IPS-20b (cell line): ENCODE measurements around the gene DYRK1B.

ENCODE experiments used
- H3K27ac ChIP-seq: one replicate; pipeline ENCODE4 v1.5.1; 2013; ENCODE audit warnings: low read length
- H3K27me3 ChIP-seq: 2 replicates; pipeline ENCODE4 v1.6.1; 2013; ENCODE audit warnings: mild to moderate bottlenecking, low read length, inconsistent platforms; ENCODE audit not compliant: insufficient read depth
- H3K36me3 ChIP-seq: 2 replicates; pipeline ENCODE4 v1.6.1; 2013; ENCODE audit warnings: low read depth, mild to moderate bottlenecking, inconsistent platforms, low read length, moderate library complexity; ENCODE audit not compliant: insufficient read depth
- H3K4me1 ChIP-seq: 2 replicates; pipeline ENCODE4 v1.6.1; 2013; ENCODE audit warnings: mild to moderate bottlenecking, control low read depth, inconsistent platforms, low read length, moderate library complexity; ENCODE audit not compliant: insufficient read depth
- H3K4me3 ChIP-seq: 2 replicates; pipeline ENCODE4 v1.5.1; 2013; ENCODE audit warnings: mild to moderate bottlenecking, low read length, inconsistent platforms
- H3K9ac ChIP-seq: 2 replicates; pipeline ENCODE4 v1.6.1; 2013; ENCODE audit warnings: low read depth, mild to moderate bottlenecking, inconsistent platforms, low read length, moderate library complexity
- H3K9me3 ChIP-seq: 2 replicates; pipeline ENCODE4 v1.6.1; 2013; ENCODE audit warnings: mild to moderate bottlenecking, low read depth, low read length, inconsistent platforms; ENCODE audit not compliant: insufficient read depth

The DYRK1B gene

GRCh38 chr19:39802958-39803357, 31.0 kb downstream of the DYRK1B start:
- H3K9me3 ChIP-seq, result no peaks in the 10 kb centered on the region
- no peaks in the 10 kb centered on the region for H3K36me3 ChIP-seq
- no peaks in the 10 kb centered on the region for H3K27me3 ChIP-seq
- H3K27ac ChIP-seq, result no peak overlapping the region
- no peak overlapping the region for H3K4me3 ChIP-seq
- no peaks in the 10 kb centered on the region; the same call in 1 of the 2 replicates for H3K4me1 ChIP-seq
- no peak overlapping the region for H3K9ac ChIP-seq

GRCh38 chr19:39797083-39797482, 36.9 kb downstream of the DYRK1B start:
- no peak overlapping the region for H3K9ac ChIP-seq

GRCh38 chr19:39796000-39796498, 37.9 kb downstream of the DYRK1B start:
- Histone ChIP-seq H3K27me3 (no peaks in the 10 kb centered on the region), H3K9me3 (no peaks in the 10 kb centered on the region), H3K4me3 (no peak overlapping the region; the same call in 1 of the 2 replicates), H3K4me1 (peaks cover 4% of the 10 kb centered on the region; the same call in 1 of the 2 replicates), H3K27ac (no peak overlapping the region), H3K9ac (peak overlapping the region; percentile 66; the same call in 1 of the 2 replicates), H3K36me3 (no peaks in the 10 kb centered on the region)

More at GRCh38 chr19:39797083-39797482, 36.9 kb downstream of the DYRK1B start:
- Histone ChIP-seq H3K4me3 (no peak overlapping the region), H3K36me3 (no peaks in the 10 kb centered on the region), H3K27me3 (no peaks in the 10 kb centered on the region), H3K4me1 (peaks cover 4% of the 10 kb centered on the region; the same call in 1 of the 2 replicates), H3K27ac (no peak overlapping the region), H3K9me3 (no peaks in the 10 kb centered on the region)

GRCh38 chr19:39795001-39795400, 39.0 kb downstream of the DYRK1B start:
- no peak overlapping the region for H3K27ac ChIP-seq
- no peak overlapping the region for H3K4me3 ChIP-seq
- H3K27me3 ChIP-seq, result no peaks in the 10 kb centered on the region
- H3K9me3 ChIP-seq, result no peaks in the 10 kb centered on the region
- H3K4me1 ChIP-seq, result peaks cover 4% of the 10 kb centered on the region; the same call in 1 of the 2 replicates
- no peak overlapping the region for H3K9ac ChIP-seq
- H3K36me3 ChIP-seq, result no peaks in the 10 kb centered on the region

GRCh38 chr19:39792999-39793546, 40.9 kb downstream of the DYRK1B start:
- H3K27me3 ChIP-seq, result no peaks in the 10 kb centered on the region
- peaks cover 4% of the 10 kb centered on the region; the same call in 1 of the 2 replicates for H3K4me1 ChIP-seq
- H3K4me3 ChIP-seq, result peak overlapping the region; percentile 90
- H3K27ac ChIP-seq, result no peak overlapping the region
- no peaks in the 10 kb centered on the region for H3K9me3 ChIP-seq
- no peaks in the 10 kb centered on the region for H3K36me3 ChIP-seq
- peak overlapping the region; percentile 66; the same call in 1 of the 2 replicates for H3K9ac ChIP-seq

- no peak overlapping the region for H3K4me3 ChIP-seq
- H3K27me3 ChIP-seq, result no peaks in the 10 kb centered on the region
- H3K9me3 ChIP-seq, result no peaks in the 10 kb centered on the region
- no peaks in the 10 kb centered on the region for H3K36me3 ChIP-seq
- no peak overlapping the region for H3K27ac ChIP-seq
- H3K4me1 ChIP-seq, result no peaks in the 10 kb centered on the region
- no peak overlapping the region for H3K9ac ChIP-seq
These were observed 45.7 kb downstream of the DYRK1B start for GRCh38 chr19:39788244-39788643.

- Histone ChIP-seq H3K9me3 (no peaks in the 10 kb centered on the region), H3K36me3 (no peaks in the 10 kb centered on the region), H3K9ac (no peak overlapping the region), H3K4me3 (no peak overlapping the region), H3K27ac (no peak overlapping the region), H3K27me3 (no peaks in the 10 kb centered on the region), H3K4me1 (no peaks in the 10 kb centered on the region)
These were observed 53.1 kb downstream of the DYRK1B start for GRCh38 chr19:39780894-39781293.

- no peaks in the 10 kb centered on the region for H3K4me1 ChIP-seq
- H3K9ac ChIP-seq, result no peak within 1 kb of the TSS
- no peaks in the 10 kb centered on the region for H3K9me3 ChIP-seq
- no peaks in the 10 kb centered on the region for H3K27me3 ChIP-seq
- no peaks in the 10 kb centered on the region for H3K36me3 ChIP-seq
- no peak within 1 kb of the TSS for H3K27ac ChIP-seq
- H3K4me3 ChIP-seq, result no peak within 1 kb of the TSS
These were observed 55.2 kb downstream of the DYRK1B start, which contains the start of gene LEUTX for GRCh38 chr19:39778763-39779162. Gene LEUTX (plus strand): TSS chr19:39778854. CDS start chr19:39778921, 67 bp downstream.
